ENCODE results near the gene KCNMA1.

- no peak for TF ChIP-seq CTCF (IDR thresholded peaks at IDR 0.05; ENCODE audit: insufficient read depth, low read length, poor library complexity, severe bottlenecking)
- no peak for TF ChIP-seq EZH2phosphoT487 (conservative IDR thresholded peaks at IDR 0.05; ENCODE audit: low read length)
Measured at GRCh38 chr10:77392851-77393250, 244.8 kb downstream of the KCNMA1 start.

Measured in SU-DHL-6 (cell line).